Measurements from ENCODE around the gene PSIP1.

DNA sequence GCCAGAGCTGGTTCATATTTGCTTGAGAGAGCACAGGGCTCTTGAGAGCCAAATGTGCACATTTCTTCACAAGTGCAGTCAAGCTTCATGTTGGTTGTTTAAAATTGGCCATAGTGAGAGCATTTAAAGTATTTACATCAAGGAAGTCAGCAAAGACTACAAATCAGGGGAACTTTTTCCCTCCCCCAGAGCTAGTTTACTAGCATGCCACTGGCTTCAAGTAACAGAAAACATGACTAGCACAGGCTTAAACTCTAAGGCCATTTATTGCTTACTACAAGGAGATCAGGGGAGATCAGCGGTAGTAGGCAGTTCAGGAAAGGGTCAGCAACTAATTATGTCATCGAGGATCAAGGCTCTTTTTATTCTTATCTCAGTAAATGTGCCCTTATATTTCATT lies 31.1 kb upstream of the PSIP1 start:
- TF ChIP-seq CTCF (conservative IDR thresholded peaks at IDR 0.05) (no peak), ZFX (IDR thresholded peaks at IDR 0.05) (no peak)
